ENCODE data around the gene LMBR1. TPM values are rescaled to one million over a fixed set of nuclear protein-coding genes. Genes with fewer than 3 reads are reported as not detected.

LMBR1 gene
- total and polyA plus RNA-seq, 5 donors from 2014 or later, result 35.7 to 71.9 (median 39.9) TPM

GRCh38 chr7:156684251-156684650 lies 208.7 kb downstream of the LMBR1 start:
- Mint-ChIP-seq H3K4me1 (no peaks in the 10 kb centered on the region), H3K36me3 (peaks cover 19% of the 10 kb centered on the region)
- no peak for ATAC-seq (ENCODE audit: low read depth in 2 of 2)

GRCh38 chr7:156682928-156683327 lies 210.1 kb downstream of the LMBR1 start:
- Histone ChIP-seq H3K9me3 (ENCODE audit: control insufficient read depth in 2 of 2, low read length in 2 of 2) (no peaks in the 10 kb centered on the region), H3K4me3 (ENCODE audit: low read depth, low read length) (no peak overlapping the region), H3K27ac (ENCODE audit: insufficient read depth, low read length, poor library complexity, severe bottlenecking) (no peak overlapping the region), H3K27me3 (ENCODE audit: control insufficient read depth, insufficient read depth, low read length) (no peaks in the 10 kb centered on the region), H3K36me3 (ENCODE audit: control insufficient read depth, insufficient read depth, low read length) (peaks cover 39% of the 10 kb centered on the region), H3K4me1 (ENCODE audit: control insufficient read depth, insufficient read depth, low read length, poor library complexity, severe bottlenecking) (no peaks in the 10 kb centered on the region)
- no peak for ATAC-seq (ENCODE audit: low read depth in 2 of 2)
- Mint-ChIP-seq H3K27me3 (no peaks in the 10 kb centered on the region), H3K36me3 (peaks cover 29% of the 10 kb centered on the region), H3K4me3 (no peak overlapping the region), H3K9me3 (no peaks in the 10 kb centered on the region), H3K4me1 (no peaks in the 10 kb centered on the region), H3K27ac (no peak overlapping the region)
- DNase-seq, result no peak

More at GRCh38 chr7:156684251-156684650, 208.7 kb downstream of the LMBR1 start:
- Histone ChIP-seq H3K27ac (ENCODE audit: insufficient read depth, low read length, poor library complexity, severe bottlenecking) (no peak overlapping the region), H3K9me3 (ENCODE audit: control insufficient read depth in 2 of 2, low read length in 2 of 2) (no peaks in the 10 kb centered on the region), H3K4me3 (ENCODE audit: low read depth, low read length) (no peak overlapping the region), H3K36me3 (ENCODE audit: control insufficient read depth, insufficient read depth, low read length) (peaks cover 29% of the 10 kb centered on the region), H3K27me3 (ENCODE audit: control insufficient read depth, insufficient read depth, low read length) (no peaks in the 10 kb centered on the region), H3K4me1 (ENCODE audit: control insufficient read depth, insufficient read depth, low read length, poor library complexity, severe bottlenecking) (no peaks in the 10 kb centered on the region)
- H3K9me3 Mint-ChIP-seq, result no peaks in the 10 kb centered on the region
- H3K27me3 Mint-ChIP-seq, result no peaks in the 10 kb centered on the region
- no peak overlapping the region for H3K4me3 Mint-ChIP-seq
- no peak for DNase-seq
- peak overlapping the region in 1 of 3 donors; percentile 24 for H3K27ac Mint-ChIP-seq

GRCh38 chr7:156680281-156680680 lies 212.7 kb downstream of the LMBR1 start:
- peaks cover 53% of the 10 kb centered on the region for H3K36me3 ChIP-seq (ENCODE audit: control insufficient read depth, insufficient read depth, low read length)
- DNase-seq (no peak), ATAC-seq (ENCODE audit: low read depth in 2 of 2) (no peak)
- H3K27ac ChIP-seq (ENCODE audit: insufficient read depth, low read length, poor library complexity, severe bottlenecking), result no peak overlapping the region
- no peaks in the 10 kb centered on the region for H3K27me3 ChIP-seq (ENCODE audit: control insufficient read depth, insufficient read depth, low read length)
- no peaks in the 10 kb centered on the region for H3K4me1 ChIP-seq (ENCODE audit: control insufficient read depth, insufficient read depth, low read length, poor library complexity, severe bottlenecking)
- H3K27ac Mint-ChIP-seq, result peak overlapping the region in 1 of 3 donors; percentile 73
- no peaks in the 10 kb centered on the region for H3K9me3 ChIP-seq (ENCODE audit: control insufficient read depth in 2 of 2, low read length in 2 of 2)
- no peak overlapping the region for H3K4me3 ChIP-seq (ENCODE audit: low read depth, low read length)
- no peaks in the 10 kb centered on the region for H3K27me3 Mint-ChIP-seq
- H3K4me3 Mint-ChIP-seq, result no peak overlapping the region
- no peaks in the 10 kb centered on the region for H3K4me1 Mint-ChIP-seq
- H3K9me3 Mint-ChIP-seq, result no peaks in the 10 kb centered on the region
- H3K36me3 Mint-ChIP-seq, result peaks cover 38% of the 10 kb centered on the region

- H3K4me1 Mint-ChIP-seq, result no peaks in the 10 kb centered on the region
- no peaks in the 10 kb centered on the region for H3K27me3 ChIP-seq (ENCODE audit: control insufficient read depth, insufficient read depth, low read length)
- no peak for DNase-seq
- H3K36me3 ChIP-seq (ENCODE audit: control insufficient read depth, insufficient read depth, low read length), result peaks cover 42% of the 10 kb centered on the region
- H3K9me3 ChIP-seq (ENCODE audit: control insufficient read depth in 2 of 2, low read length in 2 of 2), result no peaks in the 10 kb centered on the region
- H3K27ac Mint-ChIP-seq, result peak overlapping the region in 1 of 3 donors; percentile 59
- no peak for ATAC-seq (ENCODE audit: low read depth in 2 of 2)
- peaks cover 36% of the 10 kb centered on the region for H3K36me3 Mint-ChIP-seq
- H3K9me3 Mint-ChIP-seq, result no peaks in the 10 kb centered on the region
- no peak overlapping the region for H3K4me3 ChIP-seq (ENCODE audit: low read depth, low read length)
- no peak overlapping the region for H3K27ac ChIP-seq (ENCODE audit: insufficient read depth, low read length, poor library complexity, severe bottlenecking)
- H3K4me1 ChIP-seq (ENCODE audit: control insufficient read depth, insufficient read depth, low read length, poor library complexity, severe bottlenecking), result no peaks in the 10 kb centered on the region
- H3K4me3 Mint-ChIP-seq, result no peak overlapping the region
- no peaks in the 10 kb centered on the region for H3K27me3 Mint-ChIP-seq
Measured at GRCh38 chr7:156677374-156678054, 215.5 kb downstream of the LMBR1 start.

- ATAC-seq (ENCODE audit: low read depth in 2 of 2) (no peak), DNase-seq (no peak)
- H3K36me3 Mint-ChIP-seq, result peaks cover 32% of the 10 kb centered on the region
- Histone ChIP-seq H3K27me3 (ENCODE audit: control insufficient read depth, insufficient read depth, low read length) (no peaks in the 10 kb centered on the region), H3K4me1 (ENCODE audit: control insufficient read depth, insufficient read depth, low read length, poor library complexity, severe bottlenecking) (no peaks in the 10 kb centered on the region), H3K27ac (ENCODE audit: insufficient read depth, low read length, poor library complexity, severe bottlenecking) (no peak overlapping the region), H3K4me3 (ENCODE audit: low read depth, low read length) (no peak overlapping the region), H3K9me3 (ENCODE audit: control insufficient read depth in 2 of 2, low read length in 2 of 2) (no peaks in the 10 kb centered on the region), H3K36me3 (ENCODE audit: control insufficient read depth, insufficient read depth, low read length) (peaks cover 33% of the 10 kb centered on the region)
- H3K9me3 Mint-ChIP-seq, result no peaks in the 10 kb centered on the region
- H3K27me3 Mint-ChIP-seq, result no peaks in the 10 kb centered on the region
- H3K4me1 Mint-ChIP-seq, result no peaks in the 10 kb centered on the region
- H3K4me3 Mint-ChIP-seq, result no peak overlapping the region
- H3K27ac Mint-ChIP-seq, result no peak overlapping the region
Measured at GRCh38 chr7:156676263-156676662, 216.7 kb downstream of the LMBR1 start.

- Mint-ChIP-seq H3K4me3 (no peak overlapping the region), H3K27ac (peak overlapping the region in 1 of 3 donors; percentile 39), H3K9me3 (no peaks in the 10 kb centered on the region), H3K27me3 (no peaks in the 10 kb centered on the region), H3K4me1 (no peaks in the 10 kb centered on the region), H3K36me3 (peaks cover 36% of the 10 kb centered on the region)
- Histone ChIP-seq H3K27ac (ENCODE audit: insufficient read depth, low read length, poor library complexity, severe bottlenecking) (no peak overlapping the region), H3K36me3 (ENCODE audit: control insufficient read depth, insufficient read depth, low read length) (peaks cover 33% of the 10 kb centered on the region), H3K9me3 (ENCODE audit: control insufficient read depth in 2 of 2, low read length in 2 of 2) (no peaks in the 10 kb centered on the region), H3K4me3 (ENCODE audit: low read depth, low read length) (no peak overlapping the region), H3K27me3 (ENCODE audit: control insufficient read depth, insufficient read depth, low read length) (no peaks in the 10 kb centered on the region), H3K4me1 (ENCODE audit: control insufficient read depth, insufficient read depth, low read length, poor library complexity, severe bottlenecking) (no peaks in the 10 kb centered on the region)
- DNase-seq (no peak), ATAC-seq (ENCODE audit: low read depth in 2 of 2) (no peak)
Measured at GRCh38 chr7:156675721-156676120, 217.3 kb downstream of the LMBR1 start.

GRCh38 chr7:156673902-156674301 lies 219.1 kb downstream of the LMBR1 start:
- H3K36me3 ChIP-seq (ENCODE audit: control insufficient read depth, insufficient read depth, low read length), result peaks cover 28% of the 10 kb centered on the region

GRCh38 chr7:156673454-156673853 lies 219.5 kb downstream of the LMBR1 start:
- no peak overlapping the region for H3K4me3 ChIP-seq (ENCODE audit: low read depth, low read length)
- no peak overlapping the region for H3K27ac ChIP-seq (ENCODE audit: insufficient read depth, low read length, poor library complexity, severe bottlenecking)
- no peak for DNase-seq
- peaks cover 31% of the 10 kb centered on the region for H3K36me3 Mint-ChIP-seq
- ATAC-seq (ENCODE audit: low read depth in 2 of 2), result no peak
- no peaks in the 10 kb centered on the region for H3K4me1 Mint-ChIP-seq
- H3K9me3 Mint-ChIP-seq, result no peaks in the 10 kb centered on the region
- H3K36me3 ChIP-seq (ENCODE audit: control insufficient read depth, insufficient read depth, low read length), result peaks cover 24% of the 10 kb centered on the region
- no peaks in the 10 kb centered on the region for H3K9me3 ChIP-seq (ENCODE audit: control insufficient read depth in 2 of 2, low read length in 2 of 2)
- no peak overlapping the region for H3K27ac Mint-ChIP-seq
- H3K4me1 ChIP-seq (ENCODE audit: control insufficient read depth, insufficient read depth, low read length, poor library complexity, severe bottlenecking), result no peaks in the 10 kb centered on the region
- H3K27me3 ChIP-seq (ENCODE audit: control insufficient read depth, insufficient read depth, low read length), result no peaks in the 10 kb centered on the region
- no peaks in the 10 kb centered on the region for H3K27me3 Mint-ChIP-seq
- H3K4me3 Mint-ChIP-seq, result no peak overlapping the region

More at GRCh38 chr7:156673902-156674301, 219.1 kb downstream of the LMBR1 start:
- no peak for ATAC-seq (ENCODE audit: low read depth in 2 of 2)
- H3K9me3 ChIP-seq (ENCODE audit: control insufficient read depth in 2 of 2, low read length in 2 of 2), result no peaks in the 10 kb centered on the region
- no peak for DNase-seq
- H3K27me3 Mint-ChIP-seq, result no peaks in the 10 kb centered on the region
- H3K27me3 ChIP-seq (ENCODE audit: control insufficient read depth, insufficient read depth, low read length), result no peaks in the 10 kb centered on the region
- no peak overlapping the region for H3K27ac Mint-ChIP-seq
- peaks cover 35% of the 10 kb centered on the region for H3K36me3 Mint-ChIP-seq
- no peak overlapping the region for H3K27ac ChIP-seq (ENCODE audit: insufficient read depth, low read length, poor library complexity, severe bottlenecking)
- H3K4me1 ChIP-seq (ENCODE audit: control insufficient read depth, insufficient read depth, low read length, poor library complexity, severe bottlenecking), result no peaks in the 10 kb centered on the region
- no peaks in the 10 kb centered on the region for H3K9me3 Mint-ChIP-seq
- peak overlapping the region in 1 of 4 donors; percentile 51 for H3K4me3 Mint-ChIP-seq
- no peak overlapping the region for H3K4me3 ChIP-seq (ENCODE audit: low read depth, low read length)
- no peaks in the 10 kb centered on the region for H3K4me1 Mint-ChIP-seq
